Measurements from ENCODE around the gene TP53BP1.

Gene TP53BP1

DNA sequence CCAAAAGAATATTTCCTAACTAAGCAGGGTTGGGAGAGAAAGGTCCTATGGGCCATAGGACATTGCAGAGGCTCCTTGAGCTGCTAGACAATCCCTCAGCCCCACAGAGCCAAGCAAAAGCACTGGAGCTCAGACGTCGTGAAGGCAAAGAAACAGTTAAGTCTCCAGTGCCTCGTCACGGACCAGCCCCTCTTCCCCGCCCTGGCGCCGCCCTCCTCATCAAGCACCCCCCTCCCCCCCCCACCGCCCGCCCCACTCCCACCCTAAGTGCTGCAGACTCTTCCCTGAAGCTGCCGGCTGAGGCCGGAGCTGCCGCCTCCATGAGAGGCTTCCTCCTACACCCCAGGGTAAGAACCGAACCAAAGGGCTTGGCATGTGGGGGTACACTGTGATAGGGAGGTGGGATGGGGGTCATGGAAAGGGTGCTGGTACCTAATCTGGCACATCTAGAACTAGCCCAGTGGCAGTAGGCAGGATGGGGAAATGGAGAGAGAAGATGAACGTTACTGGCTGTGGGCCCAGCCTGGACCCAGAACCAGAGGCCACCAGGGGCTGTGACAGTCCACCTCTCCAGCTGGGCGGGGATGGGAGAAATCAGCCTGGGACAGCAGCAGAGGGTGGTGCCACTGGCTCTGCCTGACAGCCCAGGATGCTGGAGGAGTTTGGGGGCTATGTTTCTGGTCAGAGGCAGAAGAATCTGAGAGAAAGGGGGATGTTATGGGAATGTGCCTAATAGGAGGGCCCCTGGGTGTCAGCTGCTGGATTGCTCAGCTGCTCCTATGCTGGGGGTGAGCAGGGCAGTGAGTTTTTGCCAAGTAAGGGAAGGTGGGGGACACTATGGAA, 24.6 kb upstream of the TP53BP1 start, which contains the start of gene MAP1A:
TSS of gene MAP1A (plus strand) at position 255 of the 843 bp plus-strand sequence. CDS start 3,866 bp downstream, outside the sequence.
- peak; percentile 27 for DNase-seq

- no peak for DNase-seq
Measured at GRCh38 chr15:43516801-43517353, 23.9 kb upstream of the TP53BP1 start.

GRCh38 chr15:43516185-43516584, 23.2 kb upstream of the TP53BP1 start:
- no peak for DNase-seq

- DNase-seq, result no peak
Measured at GRCh38 chr15:43515741-43516140, 22.8 kb upstream of the TP53BP1 start.

GRCh38 chr15:43514241-43515057, 21.5 kb upstream of the TP53BP1 start:
- DNase-seq, result peak; percentile 33

GRCh38 chr15:43513550-43513949, 20.6 kb upstream of the TP53BP1 start:
- no peak for DNase-seq

DNA sequence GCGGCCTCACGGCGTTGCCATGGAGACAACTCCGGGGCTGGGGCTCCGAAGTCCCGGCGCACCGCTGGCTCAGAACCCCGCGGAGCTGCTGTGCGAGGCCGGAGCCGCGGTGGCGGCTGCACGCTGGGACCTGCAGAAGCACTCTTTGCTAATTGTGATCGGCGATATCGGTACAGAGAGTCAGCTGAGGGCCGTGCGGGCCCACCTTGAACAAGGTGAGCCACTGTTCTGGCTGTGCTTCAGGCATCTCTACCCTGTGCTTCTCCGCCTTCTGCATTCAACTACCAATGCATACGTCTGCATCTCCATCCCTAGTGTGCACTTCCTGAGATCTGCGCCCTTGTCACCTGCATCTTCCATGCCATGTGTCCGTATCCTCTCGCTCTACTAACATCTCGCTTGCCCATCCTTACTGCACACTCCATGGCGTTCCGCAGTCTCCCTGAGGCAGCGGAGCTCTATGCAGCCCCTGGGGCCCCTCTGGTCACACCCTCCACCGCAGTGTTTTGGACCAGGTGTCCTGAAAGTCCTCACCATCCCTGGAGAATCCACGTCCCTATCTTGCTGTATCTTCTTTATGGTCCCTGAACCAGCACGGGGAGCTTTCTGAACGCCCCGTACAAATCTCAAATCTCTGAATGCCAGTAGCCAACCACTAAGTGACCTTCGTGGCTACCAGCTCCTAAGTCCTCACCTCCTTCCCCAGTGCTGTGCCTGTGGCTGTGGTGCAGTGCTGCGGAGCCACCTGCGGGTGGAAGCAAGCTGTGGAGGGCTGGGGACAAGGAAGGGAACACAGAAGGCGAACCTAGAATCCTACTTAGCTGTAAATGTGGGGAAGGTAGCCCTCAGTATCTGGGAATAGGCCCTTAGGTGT, 18.3 kb upstream of the TP53BP1 start:
- DNase-seq, result peak; percentile 33

DNA sequence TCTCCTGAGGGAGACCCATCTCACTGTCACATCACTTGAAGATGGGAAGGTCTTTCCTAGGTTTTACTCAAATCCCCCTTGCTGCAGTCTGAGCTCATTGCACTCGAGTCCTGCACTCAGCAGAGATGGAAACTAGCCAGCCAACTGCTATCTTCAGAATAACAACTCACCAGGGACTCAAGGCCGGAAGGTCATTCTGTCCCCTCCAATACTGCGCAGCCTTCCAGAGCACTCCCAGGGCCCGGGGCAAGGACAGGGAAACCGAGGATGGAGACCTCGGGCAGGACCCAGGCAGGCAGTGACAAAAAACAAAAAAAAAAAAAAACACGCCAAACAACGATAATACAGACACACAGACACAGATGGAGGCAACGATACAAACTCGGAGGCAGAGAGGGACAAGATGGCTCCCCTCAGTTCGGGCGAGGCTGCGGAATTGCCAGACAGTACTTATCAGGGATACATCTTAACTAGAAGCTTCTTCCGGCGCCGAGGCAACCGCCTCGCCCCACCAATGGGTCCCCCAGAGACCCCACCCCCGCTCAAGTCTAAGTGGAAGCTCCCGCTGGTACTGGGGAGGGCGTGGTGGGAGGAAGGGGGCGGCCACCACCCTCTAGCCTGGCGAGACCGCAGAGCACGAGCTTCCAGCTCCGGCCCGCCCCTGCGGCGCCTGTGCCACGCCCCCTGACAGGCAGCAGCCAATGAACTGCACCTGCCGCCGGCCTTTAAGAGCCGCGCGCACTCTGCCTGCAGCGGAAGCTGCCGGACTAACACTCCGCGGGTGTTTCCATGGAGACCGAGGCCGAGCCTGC, 17.4 kb upstream of the TP53BP1 start:
- peak; percentile 91 for DNase-seq

DNA sequence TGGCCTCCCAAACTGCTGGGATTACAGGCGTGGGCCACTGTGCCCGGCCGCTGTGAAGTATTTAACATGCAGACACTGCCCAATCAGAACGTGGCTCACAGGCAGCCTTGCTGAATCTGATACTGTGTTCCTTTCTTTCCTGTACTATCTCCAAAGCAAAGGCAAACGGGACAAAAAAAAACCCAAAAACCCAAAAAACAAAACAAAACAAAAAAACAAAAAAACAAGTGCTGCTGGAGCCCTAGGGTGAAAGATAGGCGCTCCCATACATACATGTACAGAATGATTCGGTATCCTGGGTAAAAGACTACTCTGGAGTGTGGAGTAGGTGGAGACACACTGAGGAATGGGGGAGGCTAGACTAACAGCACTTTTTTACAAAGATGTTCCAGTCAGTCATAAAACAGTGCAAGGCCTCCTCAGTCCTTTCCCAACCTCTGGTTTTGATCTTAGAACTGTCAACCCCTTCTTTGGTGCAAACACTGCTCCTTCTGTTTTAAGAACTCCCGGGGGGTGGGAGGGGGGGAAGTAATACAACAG, 16.8 kb upstream of the TP53BP1 start:
- peak; percentile 17 for DNase-seq

DNA sequence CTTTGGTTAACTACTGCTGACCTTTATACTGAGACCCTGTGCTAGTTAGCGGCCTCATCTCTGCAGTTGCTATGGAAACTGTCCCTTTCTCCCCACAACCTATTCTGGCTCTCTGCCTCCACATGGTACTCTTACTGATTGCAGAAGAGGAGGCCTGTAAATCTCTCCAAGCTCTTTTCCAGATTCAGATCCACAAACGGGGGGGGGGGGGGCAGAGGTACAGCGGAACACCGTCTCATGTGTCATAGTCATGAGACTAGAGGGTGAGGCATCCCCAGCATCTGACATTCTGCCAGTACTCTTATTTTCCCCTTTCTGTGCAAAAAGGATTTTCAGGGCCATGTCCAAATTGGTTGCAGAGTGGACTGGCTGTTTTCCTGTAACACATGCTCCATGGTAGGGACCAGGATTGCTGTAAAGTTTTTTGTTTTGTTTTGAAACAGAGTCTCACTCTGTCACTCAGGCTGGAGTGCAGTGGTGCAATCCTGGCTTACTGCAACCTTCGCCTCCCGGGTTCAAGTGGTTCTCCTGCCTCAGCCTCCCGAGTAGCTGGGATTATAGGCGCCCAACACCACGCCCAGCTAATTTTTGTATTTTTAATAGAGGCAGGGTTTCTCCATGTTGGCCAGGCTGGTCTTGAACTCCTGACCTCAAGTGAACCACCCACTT, 16.2 kb upstream of the TP53BP1 start:
- DNase-seq, result no peak

GRCh38 chr15:43508421-43508820, 15.5 kb upstream of the TP53BP1 start:
- no peak for DNase-seq

DNA sequence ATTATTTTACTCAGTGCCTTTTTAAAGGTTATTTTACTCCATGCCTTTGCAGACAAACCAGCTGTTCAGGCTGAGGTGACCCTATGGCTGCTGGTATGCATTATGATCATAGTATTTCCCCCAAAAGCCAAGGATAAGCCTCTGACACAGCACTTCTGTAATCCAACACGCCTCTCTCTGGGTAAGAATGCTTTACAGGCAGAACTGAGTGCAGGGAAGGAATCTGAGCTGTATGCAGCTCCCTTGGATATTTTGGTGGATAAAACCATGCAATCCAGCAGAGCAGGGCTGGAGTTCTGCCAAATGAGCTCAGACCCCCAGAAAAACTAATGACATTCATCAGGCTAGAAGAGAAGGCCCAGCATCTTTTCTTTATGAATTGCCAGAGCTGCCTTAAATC, 12.8 kb upstream of the TP53BP1 start:
- DNase-seq, result no peak

DNA sequence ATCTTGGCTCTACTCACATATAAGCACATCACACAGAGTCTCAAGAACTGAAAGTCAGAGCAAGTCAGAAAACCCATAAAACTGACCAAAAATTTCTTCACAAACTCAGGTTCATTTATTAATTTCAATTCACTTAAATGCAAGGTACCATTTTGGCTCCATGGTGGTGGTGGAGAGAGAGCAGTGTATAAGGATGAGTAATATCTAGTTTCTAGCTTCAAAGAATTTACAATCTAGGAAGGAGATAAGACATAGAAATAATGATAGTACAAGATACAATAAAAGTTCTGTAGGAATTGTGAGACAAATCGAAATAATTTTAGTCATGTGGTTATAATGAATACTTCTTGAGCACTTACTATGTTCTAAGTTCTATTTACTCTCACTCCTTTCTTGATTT, 6.7 kb upstream of the TP53BP1 start:
- no peak for DNase-seq

- no peak for DNase-seq
Measured at GRCh38 chr15:43498990-43499389, 6.0 kb upstream of the TP53BP1 start.

- no peak for DNase-seq
Measured at GRCh38 chr15:43493703-43494472, 932 bp upstream of the TP53BP1 start.

GRCh38 chr15:43492266-43492665, 690 bp downstream of the TP53BP1 start:
- no peak for DNase-seq

GRCh38 chr15:43489191-43489590, 3.8 kb downstream of the TP53BP1 start:
- DNase-seq, result no peak

DNA sequence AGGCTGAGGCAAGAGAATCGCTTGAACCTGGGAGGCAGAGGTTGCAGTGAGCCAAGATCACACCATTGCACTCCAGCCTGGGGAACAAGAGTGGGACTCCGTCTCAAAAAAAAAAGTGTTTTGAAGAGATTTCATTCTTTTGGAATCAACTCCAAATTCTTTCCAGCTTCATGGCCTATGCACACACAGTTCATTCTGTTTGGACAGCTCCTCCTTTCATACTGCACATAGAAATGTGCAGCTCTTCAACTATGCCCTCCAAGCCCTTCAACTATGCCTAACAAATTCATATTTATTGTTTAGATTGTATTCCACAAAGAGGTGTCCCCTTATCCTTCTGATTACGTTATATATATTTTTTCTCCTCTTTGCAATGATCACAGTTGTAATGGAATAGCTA, 4.2 kb downstream of the TP53BP1 start:
- no peak for DNase-seq

- DNase-seq, result no peak
Measured at GRCh38 chr15:43487271-43487895, 5.6 kb downstream of the TP53BP1 start.

GRCh38 chr15:43484455-43484854, 8.5 kb downstream of the TP53BP1 start:
- no peak for DNase-seq

Measured in NCI-H510A treated with DMSO at 0.1 percent for 48 hours (cell line).